Panc1 (cell line): ENCODE data around the gene IGFALS. TPM values are rescaled to one million over a fixed set of nuclear protein-coding genes. Genes with fewer than 3 reads are reported as not detected.

Experiments used
- ATAC-seq: fragments of 200-7000 bp; cut with Tn5 transposase; 2 replicates; pipeline ENCODE4 v1.9.1; 2020; ENCODE audit warnings: mild to moderate bottlenecking, moderate library complexity
- BruUV-seq: library from RNA; stranded (reverse); fragments of 400-500 nt; replicated peaks from 2 replicates; lab custom pipeline; 2021; lab: Mats Ljungman, UMichigan
- CTCF ChIA-PET: fragments of 300-600 bp; sonication (Branson Sonifier 250); formaldehyde crosslinking; loops from one replicate; lab custom pipeline; 2022; ENCODE audit warnings: antibody characterized with exemption; lab: Charles Lee
- POLR2A ChIA-PET: fragments of 300-600 bp; sonication (Branson Sonifier 250); formaldehyde crosslinking; loops from one replicate; lab custom pipeline; 2022; ENCODE audit warnings: antibody characterized with exemption; lab: Charles Lee
- DNase-seq: peaks from one replicate; pipeline ENCODE4 v3.0.0-alpha.2; 2010; ENCODE audit warnings: low read depth, low spot score
- H3K27ac ChIP-seq: 2 replicates; pipeline ENCODE4 v1.5.1; 2011; ENCODE audit warnings: mild to moderate bottlenecking, low read length, inconsistent platforms
- H3K27me3 ChIP-seq: fragments of 200-500 bp; sonication (Bioruptor generic); 2 replicates; pipeline ENCODE4 v1.6.0; 2014; ENCODE audit warnings: low read length, inconsistent platforms; ENCODE audit not compliant: control insufficient read depth, insufficient read depth
- H3K36me3 ChIP-seq: fragments of 200-500 bp; sonication (Bioruptor generic); 2 replicates; pipeline ENCODE4 v1.5.1; 2014; ENCODE audit warnings: inconsistent platforms, mild to moderate bottlenecking, low read length, moderate library complexity; ENCODE audit not compliant: control insufficient read depth, insufficient read depth
- H3K4me1 ChIP-seq: 2 replicates; pipeline ENCODE4 v1.5.1; 2011; ENCODE audit warnings: inconsistent platforms, mild to moderate bottlenecking, low read length, moderate library complexity; ENCODE audit not compliant: control insufficient read depth, insufficient read depth
- H3K4me3 ChIP-seq, 2 experiments: 2 replicates each; pipeline ENCODE4 v1.5.1; 2011 to 2012; ENCODE audit warnings: low read depth in 2 of 2, low read length in 2 of 2, mild to moderate bottlenecking in 2 of 2, inconsistent platforms in 1 of 2, moderate library complexity in 1 of 2
- H3K9me3 ChIP-seq: fragments of 200-500 bp; sonication (Bioruptor generic); 2 replicates; pipeline ENCODE4 v1.5.1; 2014; ENCODE audit warnings: low read depth, mild to moderate bottlenecking, inconsistent platforms, low read length, moderate library complexity; ENCODE audit not compliant: control insufficient read depth, insufficient read depth
- POLR2AphosphoS5 ChIP-seq: IDR thresholded peaks from 2 replicates; pipeline ENCODE4 v1.6.1; 2012; ENCODE audit warnings: mild to moderate bottlenecking, low read depth, low read length, moderate library complexity
- REST ChIP-seq, 2 experiments: IDR thresholded peaks; 2 replicates each; pipeline ENCODE4 v1.6.1; 2011 to 2012; ENCODE audit warnings: low read depth in 2 of 2, control low read depth in 1 of 2, low read length in 1 of 2, mild to moderate bottlenecking in 1 of 2, moderate library complexity in 1 of 2; ENCODE audit not compliant: insufficient read depth in 1 of 2
- SIN3A ChIP-seq: IDR thresholded peaks from 2 replicates; pipeline ENCODE4 v1.6.1; 2012; ENCODE audit warnings: low read depth, mild to moderate bottlenecking, low read length, moderate library complexity, borderline replicate concordance; ENCODE audit not compliant: insufficient read depth
- TCF7L2 ChIP-seq: IDR thresholded peaks from 2 replicates; pipeline ENCODE4 v1.6.1; 2011; ENCODE audit warnings: mild to moderate bottlenecking, low read depth, low read length, inconsistent platforms
- in situ Hi-C: cut with HindIII; loops from 2 replicates; pipeline ENCODE4 v1.10.0; 2016; ENCODE audit warnings: low sequenced_read_pairs, low pct_unique_long_range_greater_than_20kb
- intact Hi-C: fragments of 100-400 bp; cut with micrococcal nuclease; formaldehyde crosslinking; loops from one replicate; pipeline ENCODE4 v1.10.0; 2022; ENCODE audit not compliant: unreplicated experiment
- total RNA-seq: library from RNA; stranded (reverse); gene quantifications from one replicate; pipeline ENCODE4 v1.2.1, GENCODE V29; 2021; ENCODE audit not compliant: unreplicated experiment
- TF ChIP-seq, protein P1 (sequence below): fragments of 450-650 bp; IDR thresholded peaks from 2 replicates; pipeline ENCODE4 v1.5.1; 2017; ENCODE audit warnings: mild to moderate bottlenecking

Gene IGFALS
- total RNA-seq, 1 experiment from 2014 or later: 0.10 TPM

GRCh38 chr16:1825864-1826690, 32.6 kb upstream of the IGFALS start:
- Histone ChIP-seq H3K27ac (peak overlapping the region; percentile 29; the same call in 1 of the 2 replicates), H3K36me3 (peaks cover 8% of the 10 kb centered on the region; the same call in 1 of the 2 replicates), H3K4me1 (peaks cover 17% of the 10 kb centered on the region), H3K27me3 (no peaks in the 10 kb centered on the region), H3K4me3 (peak overlapping the region; percentile 61 to 99), H3K9me3 (no peaks in the 10 kb centered on the region)
- BruUV-seq: no TSS peak
- ChIA-PET POLR2A (interaction anchor here (0.6 kb wide), 1 partner anchor 29 kb away, joined by 3 read pairs; no protein-coding TSS in a partner anchor), CTCF (interaction anchor here (0.6 kb wide), 1 partner anchor 11 kb away, joined by 3 read pairs; no protein-coding TSS in a partner anchor)
- intact Hi-C loops: no loop called here
- ATAC-seq: peak; percentile 76
- TF ChIP-seq TCF7L2: no peak
- no peak for TF ChIP-seq SIN3A
- TF ChIP-seq POLR2AphosphoS5: no peak
- TF ChIP-seq, protein P1, sequence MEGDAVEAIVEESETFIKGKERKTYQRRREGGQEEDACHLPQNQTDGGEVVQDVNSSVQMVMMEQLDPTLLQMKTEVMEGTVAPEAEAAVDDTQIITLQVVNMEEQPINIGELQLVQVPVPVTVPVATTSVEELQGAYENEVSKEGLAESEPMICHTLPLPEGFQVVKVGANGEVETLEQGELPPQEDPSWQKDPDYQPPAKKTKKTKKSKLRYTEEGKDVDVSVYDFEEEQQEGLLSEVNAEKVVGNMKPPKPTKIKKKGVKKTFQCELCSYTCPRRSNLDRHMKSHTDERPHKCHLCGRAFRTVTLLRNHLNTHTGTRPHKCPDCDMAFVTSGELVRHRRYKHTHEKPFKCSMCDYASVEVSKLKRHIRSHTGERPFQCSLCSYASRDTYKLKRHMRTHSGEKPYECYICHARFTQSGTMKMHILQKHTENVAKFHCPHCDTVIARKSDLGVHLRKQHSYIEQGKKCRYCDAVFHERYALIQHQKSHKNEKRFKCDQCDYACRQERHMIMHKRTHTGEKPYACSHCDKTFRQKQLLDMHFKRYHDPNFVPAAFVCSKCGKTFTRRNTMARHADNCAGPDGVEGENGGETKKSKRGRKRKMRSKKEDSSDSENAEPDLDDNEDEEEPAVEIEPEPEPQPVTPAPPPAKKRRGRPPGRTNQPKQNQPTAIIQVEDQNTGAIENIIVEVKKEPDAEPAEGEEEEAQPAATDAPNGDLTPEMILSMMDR: no peak
- no peak for DNase-seq
- in situ Hi-C loops: no loop called here

GRCh38 chr16:1825381-1825863, 31.9 kb upstream of the IGFALS start:
- ChIA-PET POLR2A (no interaction called here), CTCF (no interaction called here)
- TSS peak; percentile 78 for BruUV-seq
- Histone ChIP-seq H3K9me3 (no peaks in the 10 kb centered on the region), H3K4me1 (peaks cover 17% of the 10 kb centered on the region), H3K27ac (0 out of 2 replicates have a peak overlapping the region, but pooled peaks have one; percentile 29), H3K36me3 (peaks cover 8% of the 10 kb centered on the region; the same call in 1 of the 2 replicates), H3K27me3 (no peaks in the 10 kb centered on the region), H3K4me3 (peak overlapping the region; percentile 61 to 99)
- intact Hi-C loops: no loop called here
- DNase-seq (no peak), ATAC-seq (no peak)
- TF ChIP-seq POLR2AphosphoS5 (no peak), REST (IDR thresholded peaks at IDR 0.05; ENCODE audit: insufficient read depth in 1 of 2, low read depth in 2 of 2, low read length in 1 of 2) (no peak), SIN3A (no peak), TCF7L2 (no peak)
- TF ChIP-seq, protein P1: no peak
- in situ Hi-C loops: no loop called here
